CD14-positive monocyte (primary cell): Measurements from ENCODE around the gene WWOX. TPM values are rescaled to one million over a fixed set of nuclear protein-coding genes. Genes with fewer than 3 reads are reported as not detected.
A peak's percentile ranks its signal among the peaks of the same experiment; 100 is the strongest.

ENCODE experiments used
- DNase-seq, 3 donors: peaks; one replicate each; pipeline ENCODE4 v3.0.0-alpha.2; 2011 to 2022
- H2AFZ ChIP-seq: 2 replicates; pipeline ENCODE4 v1.6.0; 2012; ENCODE audit warnings: mild to moderate bottlenecking, low read depth, low read length, inconsistent platforms; ENCODE audit not compliant: insufficient read depth, poor library complexity, severe bottlenecking
- H3K27ac ChIP-seq, 2 donors: 1 replicate in 1 of 2; 2 replicates in 1 of 2; pipeline ENCODE4 v1.5.1; 2012 to 2013; ENCODE audit warnings: low read length in 2 of 2, control low read depth in 1 of 2, inconsistent platforms in 1 of 2, low read depth in 1 of 2, mild to moderate bottlenecking in 1 of 2
- H3K27me3 ChIP-seq, 2 donors: one replicate each; pipeline versions ENCODE4 v1.6.0 to v1.6.1; 2011 to 2013; ENCODE audit warnings: low read length in 2 of 2; ENCODE audit not compliant: control insufficient read depth in 2 of 2, insufficient read depth in 2 of 2
- H3K36me3 ChIP-seq, 2 donors: replicated peaks in 1 of 2; 1 replicate in 1 of 2; 2 replicates in 1 of 2; pipeline versions ENCODE4 v1.5.1 to v1.6.1; 2012 to 2013; ENCODE audit warnings: low read length in 2 of 2, control low read depth in 1 of 2, inconsistent platforms in 1 of 2, mild to moderate bottlenecking in 1 of 2; ENCODE audit not compliant: insufficient read depth in 2 of 2, control insufficient read depth in 1 of 2
- H3K4me1 ChIP-seq, 2 donors: 1 replicate in 1 of 2; 2 replicates in 1 of 2; pipeline versions ENCODE4 v1.5.1 to v1.6.1; 2012 to 2013; ENCODE audit warnings: low read length in 2 of 2, control low read depth in 1 of 2, inconsistent platforms in 1 of 2, mild to moderate bottlenecking in 1 of 2, moderate library complexity in 1 of 2; ENCODE audit not compliant: insufficient read depth in 2 of 2, control insufficient read depth in 1 of 2
- H3K4me2 ChIP-seq: replicated peaks from 2 replicates; pipeline ENCODE3; 2012; ENCODE audit warnings: low read length, moderate library complexity, mild to moderate bottlenecking; ENCODE audit not compliant: poor library complexity, severe bottlenecking; ENCODE audit errors: extremely low read depth
- H3K4me3 ChIP-seq, 3 experiments: fragments of 200-600 bp in 1 of 3; sonication (generic) in 1 of 3; replicated peaks in 1 of 3; 1 replicate in 2 of 3; 2 replicates in 1 of 3; pipeline ENCODE4 v1.5.1; 2011 to 2013; ENCODE audit warnings: low read length in 3 of 3, mild to moderate bottlenecking in 3 of 3, control low read depth in 2 of 3, low read depth in 2 of 3, inconsistent platforms in 1 of 3, moderate library complexity in 1 of 3
- H3K79me2 ChIP-seq: 2 replicates; pipeline ENCODE4 v1.6.0; 2012; ENCODE audit warnings: mild to moderate bottlenecking, control low read depth, inconsistent platforms, low read length, moderate library complexity; ENCODE audit not compliant: insufficient read depth
- H3K9ac ChIP-seq: 2 replicates; pipeline ENCODE4 v1.6.0; 2017; ENCODE audit warnings: low read length, mild to moderate bottlenecking; ENCODE audit not compliant: insufficient read depth, poor library complexity, severe bottlenecking
- H3K9me3 ChIP-seq, 2 donors: replicated peaks in 1 of 2; 1 replicate in 1 of 2; 2 replicates in 1 of 2; pipeline versions ENCODE4 v1.5.1 to v1.6.1; 2012 to 2013; ENCODE audit warnings: low read length in 2 of 2, control low read depth in 1 of 2; ENCODE audit not compliant: control insufficient read depth in 1 of 2, insufficient read depth in 1 of 2
- H4K20me1 ChIP-seq: 2 replicates; pipeline ENCODE4 v1.6.0; 2012; ENCODE audit warnings: mild to moderate bottlenecking, low read length, control low read depth, moderate library complexity; ENCODE audit not compliant: insufficient read depth
- H3K27ac Mint-ChIP-seq, 7 donors: one replicate each; pipeline ENCODE4 v1.8.0; 2020; ENCODE audit warnings: mild to moderate bottlenecking in 7 of 7, mixed read lengths in 7 of 7, moderate library complexity in 6 of 7, inconsistent platforms in 2 of 7
- H3K27me3 Mint-ChIP-seq, 3 donors: one replicate each; pipeline ENCODE4 v1.8.0; 2021 to 2022; ENCODE audit warnings: low read depth in 3 of 3, mild to moderate bottlenecking in 3 of 3, mixed read lengths in 3 of 3, moderate library complexity in 3 of 3, inconsistent platforms in 1 of 3
- H3K36me3 Mint-ChIP-seq, 2 donors: one replicate each; pipeline ENCODE4 v1.8.0; 2020; ENCODE audit warnings: mixed read lengths in 2 of 2, inconsistent platforms in 1 of 2, mild to moderate bottlenecking in 1 of 2
- H3K4me1 Mint-ChIP-seq: one replicate; pipeline ENCODE4 v1.8.0; 2020; ENCODE audit warnings: mild to moderate bottlenecking, mixed read lengths
- H3K4me3 Mint-ChIP-seq, 2 donors: one replicate each; pipeline ENCODE4 v1.8.0; 2020; ENCODE audit warnings: mild to moderate bottlenecking in 2 of 2, mixed read lengths in 2 of 2, moderate library complexity in 1 of 2
- H3K9me3 Mint-ChIP-seq, 7 donors: one replicate each; pipeline ENCODE4 v1.8.0; 2020 to 2022; ENCODE audit warnings: mixed read lengths in 7 of 7, mild to moderate bottlenecking in 6 of 7, moderate library complexity in 6 of 7, inconsistent platforms in 2 of 7
- WGBS: methylation state at CpG from one replicate; pipeline ENCODE4 v1.1.5; 2013; ENCODE audit warnings: missing lambda C conversion rate; ENCODE audit not compliant: insufficient coverage; 5-methylcytosine and 5-hydroxymethylcytosine counted together
- intact Hi-C, 2 donors: fragments of 100-400 bp; cut with micrococcal nuclease; formaldehyde crosslinking; loops; one replicate each; pipeline versions ENCODE4 v1.15.0 to v1.15.1; 2023
- polyA plus RNA-seq, 3 donors: library from polyadenylated mRNA; depleted of rRNA in 1 of 3; unstranded in 2 of 3; stranded (reverse) in 1 of 3; fragments of 300-500 nt in 2 of 3; fragments of >200 nt in 1 of 3; fragmentation: Illumina TruSeq in 2 of 3; gene quantifications; 1 replicate in 2 of 3; 2 replicates in 1 of 3; pipeline ENCODE4 v1.2.3, GENCODE V29; 2012 to 2021
- TF ChIP-seq, protein P1 (sequence below): fragments of 200-600 bp; IDR thresholded peaks from one replicate; pipeline ENCODE4 v1.8.0; 2022; ENCODE audit warnings: antibody characterized with exemption, mild to moderate bottlenecking

Gene WWOX
- polyA plus RNA-seq, 3 donors: 4.0 to 7.0 (median 6.3) TPM

DNA sequence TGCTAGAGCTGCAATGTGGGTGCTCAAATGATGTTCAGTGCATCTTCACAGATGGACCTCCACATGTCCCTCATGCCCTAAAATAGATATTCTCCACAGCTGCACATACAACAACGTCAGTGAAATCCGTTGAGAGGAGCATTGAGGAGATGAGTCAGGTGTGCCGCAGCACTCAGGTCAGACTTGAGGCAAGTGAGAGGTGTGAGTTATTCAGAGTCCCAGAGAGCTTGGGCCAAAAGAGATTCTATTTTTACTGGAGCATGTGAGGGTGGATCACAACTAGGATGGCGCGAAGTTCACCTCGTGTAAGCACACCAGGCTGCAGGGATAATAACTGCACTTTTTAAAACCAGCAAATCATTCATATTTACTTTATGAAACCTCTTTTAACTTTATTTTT lies 855.8 kb downstream of the WWOX start:
- TF ChIP-seq, protein P1, sequence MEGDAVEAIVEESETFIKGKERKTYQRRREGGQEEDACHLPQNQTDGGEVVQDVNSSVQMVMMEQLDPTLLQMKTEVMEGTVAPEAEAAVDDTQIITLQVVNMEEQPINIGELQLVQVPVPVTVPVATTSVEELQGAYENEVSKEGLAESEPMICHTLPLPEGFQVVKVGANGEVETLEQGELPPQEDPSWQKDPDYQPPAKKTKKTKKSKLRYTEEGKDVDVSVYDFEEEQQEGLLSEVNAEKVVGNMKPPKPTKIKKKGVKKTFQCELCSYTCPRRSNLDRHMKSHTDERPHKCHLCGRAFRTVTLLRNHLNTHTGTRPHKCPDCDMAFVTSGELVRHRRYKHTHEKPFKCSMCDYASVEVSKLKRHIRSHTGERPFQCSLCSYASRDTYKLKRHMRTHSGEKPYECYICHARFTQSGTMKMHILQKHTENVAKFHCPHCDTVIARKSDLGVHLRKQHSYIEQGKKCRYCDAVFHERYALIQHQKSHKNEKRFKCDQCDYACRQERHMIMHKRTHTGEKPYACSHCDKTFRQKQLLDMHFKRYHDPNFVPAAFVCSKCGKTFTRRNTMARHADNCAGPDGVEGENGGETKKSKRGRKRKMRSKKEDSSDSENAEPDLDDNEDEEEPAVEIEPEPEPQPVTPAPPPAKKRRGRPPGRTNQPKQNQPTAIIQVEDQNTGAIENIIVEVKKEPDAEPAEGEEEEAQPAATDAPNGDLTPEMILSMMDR: no peak
- Histone ChIP-seq H3K9ac (no peak overlapping the region), H3K79me2 (no peaks in the 10 kb centered on the region), H3K4me2 (no peak overlapping the region), H3K4me1 (no peaks in the 10 kb centered on the region), H4K20me1 (no peaks in the 10 kb centered on the region), H3K9me3 (no peaks in the 10 kb centered on the region), H3K27ac (no peak overlapping the region), H3K27me3 (no peaks in the 10 kb centered on the region), H3K4me3 (no peak overlapping the region), H3K36me3 (no peaks in the 10 kb centered on the region), H2AFZ (no peak overlapping the region)
- intact Hi-C loops: no loop called here
- Mint-ChIP-seq H3K4me1 (no peaks in the 10 kb centered on the region), H3K36me3 (no peaks in the 10 kb centered on the region), H3K9me3 (peaks cover 0 to 3% (median 0%) of the 10 kb centered on the region in 7 donors), H3K27me3 (peaks cover 0 to 3% (median 0%) of the 10 kb centered on the region in 3 donors), H3K4me3 (no peak overlapping the region), H3K27ac (peak overlapping the region in 1 of 7 donors; percentile 54)
- no CpG with 5 or more reads among the region's 6 CpGs for WGBS
- no peak for DNase-seq

- Histone ChIP-seq H3K27me3 (no peaks in the 10 kb centered on the region), H3K4me3 (no peak overlapping the region), H3K36me3 (no peaks in the 10 kb centered on the region), H3K4me1 (no peaks in the 10 kb centered on the region), H3K4me2 (no peak overlapping the region), H3K27ac (no peak overlapping the region), H3K9ac (no peak overlapping the region), H3K9me3 (no peaks in the 10 kb centered on the region), H3K79me2 (no peaks in the 10 kb centered on the region), H4K20me1 (no peaks in the 10 kb centered on the region), H2AFZ (no peak overlapping the region)
- H3K4me3 Mint-ChIP-seq: no peak overlapping the region
- DNase-seq: no peak
- TF ChIP-seq, protein P1: no peak
- no peaks in the 10 kb centered on the region for H3K4me1 Mint-ChIP-seq
- peaks cover 0 to 5% (median 0%) of the 10 kb centered on the region in 7 donors for H3K9me3 Mint-ChIP-seq
- no peak overlapping the region for H3K27ac Mint-ChIP-seq
- no peaks in the 10 kb centered on the region for H3K27me3 Mint-ChIP-seq
- intact Hi-C loops: no loop called here
- WGBS: 78% methylated on average over 3 of the region's 8 CpGs
- H3K36me3 Mint-ChIP-seq: no peaks in the 10 kb centered on the region
Measured at GRCh38 chr16:78956859-78957258, 857.4 kb downstream of the WWOX start.
